ENCODE results near the gene NEURL1B.
A peak's percentile ranks its signal among the peaks of the same experiment; 100 is the strongest.

The NEURL1B gene

DNA sequence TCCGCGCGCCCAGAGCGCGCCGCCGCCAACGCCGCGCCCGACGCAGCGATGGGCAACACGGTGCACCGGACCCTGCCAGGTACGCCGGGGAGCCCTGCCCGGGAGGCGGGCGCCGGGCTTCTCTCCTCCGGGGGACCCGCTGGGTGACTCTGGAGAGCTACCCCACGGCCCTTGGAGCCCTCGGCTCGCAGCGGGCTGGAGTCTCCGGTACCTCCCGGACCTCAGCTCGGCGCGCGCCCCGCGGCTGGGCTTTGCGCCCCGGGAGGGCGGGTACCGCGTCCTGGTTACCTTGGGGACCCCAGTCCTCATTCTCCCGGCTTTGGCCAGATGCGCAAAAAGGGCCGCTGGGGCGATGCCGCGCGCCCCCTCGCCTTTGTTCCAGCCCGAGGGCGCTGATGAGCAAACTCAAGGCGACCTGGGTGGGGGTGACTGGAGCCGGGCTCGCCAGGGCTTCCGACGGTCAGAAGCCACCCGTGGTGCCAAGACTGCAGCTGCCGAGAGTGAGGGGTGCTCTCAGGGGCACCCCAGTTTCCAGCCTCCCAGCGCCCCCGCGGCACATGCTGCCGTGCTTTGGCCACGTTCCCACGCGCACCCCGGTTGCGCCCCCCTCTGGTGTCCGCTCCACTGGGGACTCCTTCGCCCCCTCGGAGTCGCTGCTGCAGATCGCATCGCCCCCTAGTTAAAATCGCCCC is 442 bp downstream of the NEURL1B start:
- H3K27ac ChIP-seq = peak overlapping the region; percentile 72

GRCh38 chr5:172642051-172642409 is 967 bp downstream of the NEURL1B start:
- TF ChIP-seq ZFX (IDR thresholded peaks at IDR 0.05) (no peak), CTCF (conservative IDR thresholded peaks at IDR 0.05) (no peak)
- H3K27ac ChIP-seq = peak overlapping the region; percentile 72; the same call in 1 of the 2 replicates

More for the DNA sequence above, 442 bp downstream of the NEURL1B start:
- TF ChIP-seq CTCF (conservative IDR thresholded peaks at IDR 0.05) (no peak), ZFX (IDR thresholded peaks at IDR 0.05) (no peak)

GRCh38 chr5:172642486-172642885 is 1.4 kb downstream of the NEURL1B start:
- TF ChIP-seq CTCF (conservative IDR thresholded peaks at IDR 0.05) (no peak), ZFX (IDR thresholded peaks at IDR 0.05) (no peak)
- H3K27ac ChIP-seq = no peak overlapping the region

GRCh38 chr5:172642926-172643871 is 2.1 kb downstream of the NEURL1B start:
- no peak for TF ChIP-seq ZFX (IDR thresholded peaks at IDR 0.05)
- TF ChIP-seq CTCF (conservative IDR thresholded peaks at IDR 0.05) = no peak
- H3K27ac ChIP-seq = no peak overlapping the region

- no peak overlapping the region for H3K27ac ChIP-seq
- TF ChIP-seq ZFX (IDR thresholded peaks at IDR 0.05) (no peak), CTCF (conservative IDR thresholded peaks at IDR 0.05) (no peak)
Observed at GRCh38 chr5:172644266-172644665, 3.2 kb downstream of the NEURL1B start.

DNA sequence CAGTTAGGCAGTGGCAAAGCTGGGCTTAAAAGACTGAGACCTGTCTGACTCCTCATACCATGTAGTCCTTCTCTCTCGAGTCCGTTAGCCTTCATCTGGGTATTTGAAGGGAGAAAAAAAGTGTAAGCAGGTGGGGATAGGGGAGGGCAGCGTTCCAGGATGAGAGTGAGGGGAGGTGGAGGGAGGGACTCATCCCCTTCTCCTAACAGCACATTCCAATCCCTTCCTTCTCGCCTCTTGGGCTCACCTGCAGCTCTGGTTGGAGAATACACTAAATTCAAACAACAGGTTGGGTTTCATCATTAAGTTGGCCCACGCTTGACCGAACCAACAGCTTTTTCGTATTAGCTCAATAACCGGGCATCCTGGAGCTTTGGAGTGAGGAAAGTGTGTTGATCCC is 3.6 kb downstream of the NEURL1B start:
- TF ChIP-seq ZFX (IDR thresholded peaks at IDR 0.05) (no peak), CTCF (conservative IDR thresholded peaks at IDR 0.05) (no peak)

More for the DNA sequence above, 3.6 kb downstream of the NEURL1B start:
- no peak overlapping the region for H3K27ac ChIP-seq
